Stimulated activated CD4-positive, alpha-beta T cell treated with anti-CD3 and anti-CD28 coated beads, TNF-alpha, amount 100 ng/mL, for 48 hours (primary cell): ENCODE measurements around the gene KCNQ2.

Experiments
- DNase-seq, 3 donors: peaks; one replicate each; pipeline ENCODE4 v3.0.0-alpha.2; 2020; ENCODE audit warnings: low read depth in 3 of 3

KCNQ2 gene

DNA sequence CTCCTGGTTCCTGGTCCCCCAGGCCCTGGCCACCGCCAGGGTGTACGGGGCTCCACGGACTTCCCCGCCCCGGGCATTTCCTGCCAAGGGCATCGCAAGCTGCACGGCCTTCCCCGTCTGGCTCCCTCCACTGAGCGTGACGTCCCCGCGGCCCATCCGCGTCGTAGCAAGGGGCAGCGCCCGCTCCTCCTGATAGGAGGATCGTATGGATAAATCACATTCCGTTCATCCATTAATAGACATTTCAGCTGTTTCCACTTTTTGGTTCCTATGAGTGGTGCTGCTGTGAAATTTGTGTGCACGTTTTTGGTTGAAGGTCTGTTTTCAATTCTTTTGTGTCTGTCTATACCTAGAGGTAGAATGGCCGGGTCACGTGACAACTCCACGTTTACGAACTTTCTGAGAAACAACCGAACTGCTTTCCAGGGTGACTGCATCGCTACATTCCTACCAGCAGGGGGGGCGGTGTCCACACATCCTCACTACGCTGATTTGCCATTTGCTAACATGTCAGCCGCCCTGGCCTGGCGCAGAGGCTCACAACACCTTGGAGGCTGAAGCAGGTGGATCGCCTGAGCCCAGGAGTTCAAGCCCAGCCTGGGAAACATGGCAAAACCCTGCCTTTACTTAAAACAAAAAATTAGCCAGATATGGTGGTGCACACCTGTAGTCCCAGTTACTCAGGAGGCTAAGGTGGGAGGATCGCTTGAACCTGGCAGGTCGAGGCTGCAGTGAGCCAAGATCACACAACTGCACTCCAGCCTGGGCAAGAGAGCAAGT is 37.7 kb downstream of the KCNQ2 start:
- peak; percentile 72 to 79 (median 73) for DNase-seq

DNA sequence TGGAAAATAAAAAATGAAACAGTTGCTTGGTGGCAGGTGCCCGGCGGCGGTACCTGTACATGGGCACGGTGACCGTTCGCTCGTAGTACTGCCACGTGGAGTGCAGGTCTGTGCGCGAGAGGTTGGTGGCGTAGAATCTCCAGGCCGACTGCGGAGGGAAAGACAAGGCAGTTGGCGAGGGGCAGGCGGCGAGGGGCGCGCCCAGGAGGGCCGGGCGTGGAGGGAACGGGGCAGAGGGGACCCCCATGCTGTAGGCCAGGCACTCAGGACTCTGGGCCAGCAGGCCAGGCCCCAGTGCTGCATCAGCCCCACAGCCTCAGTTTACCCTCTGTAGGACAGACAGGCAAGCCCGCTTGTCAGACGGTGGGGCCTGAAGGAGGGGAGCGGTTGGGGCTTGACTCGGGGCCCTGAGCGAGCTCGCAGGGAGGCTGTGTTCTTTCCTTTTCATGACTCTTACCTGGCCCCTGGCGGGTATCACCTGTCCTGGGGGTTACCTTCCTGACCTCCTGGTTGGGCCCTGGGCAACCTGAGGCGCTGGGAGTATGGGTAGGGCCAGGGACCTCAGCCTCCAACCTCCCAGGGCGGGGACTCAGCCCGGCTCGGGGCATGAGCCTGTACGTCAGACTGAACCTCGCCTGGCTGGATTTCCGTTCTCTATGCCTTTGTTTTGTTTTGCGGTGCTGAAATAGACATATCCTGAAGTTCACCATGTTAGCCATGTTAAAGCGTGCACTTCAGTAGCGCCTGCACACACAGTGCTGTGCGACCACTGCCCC is 38.5 kb downstream of the KCNQ2 start:
- DNase-seq: no peak

DNA sequence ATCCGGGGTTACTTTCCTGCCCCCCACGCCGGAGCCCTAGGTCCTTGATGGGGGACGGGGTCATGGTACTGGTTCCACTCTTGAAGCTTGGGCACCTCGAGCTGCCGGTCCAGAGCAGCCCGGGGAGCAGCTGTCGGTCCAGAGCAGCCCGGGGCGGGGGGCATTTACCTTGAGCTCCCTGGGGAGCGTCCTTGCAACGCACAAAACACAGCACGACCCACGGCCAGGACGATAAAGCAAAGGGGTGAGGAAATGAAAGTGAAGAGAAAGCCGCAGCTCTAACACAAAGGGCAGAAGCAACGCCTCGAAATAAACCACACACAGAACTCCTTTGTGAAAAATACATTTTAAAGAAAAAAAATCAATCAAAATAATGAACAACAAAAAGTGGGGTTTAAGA is 39.1 kb downstream of the KCNQ2 start:
- DNase-seq: no peak

DNA sequence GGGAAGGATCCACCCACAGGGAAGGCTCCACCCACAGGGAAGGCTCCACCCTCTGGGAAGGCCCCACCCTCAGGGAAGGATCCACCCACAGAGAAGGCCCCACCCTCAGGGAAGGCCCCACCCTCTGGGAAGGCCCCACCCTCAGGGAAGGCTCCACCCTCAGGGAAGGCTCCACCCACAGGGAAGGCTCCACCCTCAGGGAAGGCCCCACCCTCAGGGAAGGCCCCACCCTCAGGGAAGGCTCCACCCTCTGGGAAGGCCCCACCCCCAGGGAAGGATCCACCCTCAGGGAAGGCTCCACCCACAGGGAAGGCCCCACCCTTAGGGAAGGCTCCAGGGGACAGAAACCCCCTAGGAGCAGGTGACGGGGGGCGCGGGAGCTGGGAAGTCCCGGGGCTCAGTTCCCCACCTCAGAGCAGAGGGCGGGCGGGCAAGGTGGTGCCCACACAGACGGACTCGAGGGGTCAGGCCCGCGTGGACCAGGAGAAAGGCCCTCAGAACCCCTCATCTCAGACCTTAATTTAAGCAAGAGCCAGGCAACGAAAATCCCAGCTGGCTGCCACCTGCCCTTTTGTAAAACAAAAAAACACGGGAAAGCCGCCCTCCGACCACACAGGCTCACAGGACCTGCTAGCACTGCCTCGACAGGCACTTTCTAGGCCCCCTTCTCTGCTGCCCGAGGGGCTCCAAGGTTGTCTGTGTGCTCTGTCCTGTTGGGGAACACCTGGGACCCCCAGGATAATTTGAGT is 39.7 kb downstream of the KCNQ2 start:
- no peak for DNase-seq

DNA sequence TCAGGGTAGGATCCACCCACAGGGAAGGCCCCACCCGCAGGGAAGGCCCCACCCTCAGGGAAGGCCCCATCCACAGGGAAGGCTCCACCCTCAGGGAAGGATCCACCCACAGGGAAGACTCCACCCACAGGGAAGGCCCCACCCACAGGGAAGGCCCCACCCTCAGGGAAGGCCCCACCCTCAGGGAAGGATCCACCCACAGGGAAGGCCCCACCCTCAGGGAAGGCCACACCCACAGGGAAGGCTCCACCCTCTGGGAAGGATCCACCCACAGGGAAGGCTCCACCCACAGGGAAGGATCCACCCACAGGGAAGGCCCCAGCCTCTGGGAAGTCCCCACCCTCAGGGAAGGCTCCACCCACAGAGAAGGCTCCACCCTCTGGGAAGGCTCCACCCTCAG is 40.5 kb downstream of the KCNQ2 start:
- DNase-seq: no peak

DNA sequence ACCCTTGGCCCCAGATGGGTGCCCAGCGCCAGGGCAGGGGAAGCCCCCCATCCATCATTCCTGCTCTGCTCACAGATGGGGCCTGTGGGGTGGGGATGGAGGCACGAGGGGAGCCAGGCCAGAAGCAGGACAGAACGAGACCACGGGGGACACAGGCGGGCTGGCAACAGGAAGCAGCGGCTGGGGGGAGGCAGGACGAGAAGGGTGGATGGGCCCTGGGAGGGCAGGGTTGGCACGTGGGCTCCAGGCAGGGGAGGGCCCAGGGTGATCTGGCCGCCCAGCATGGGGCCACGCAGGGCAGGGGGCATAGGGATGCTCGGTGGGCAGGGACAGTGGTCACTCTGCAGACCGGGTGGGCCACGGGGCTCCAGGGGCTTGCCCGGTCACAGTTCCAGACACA is 41.6 kb downstream of the KCNQ2 start:
- no peak for DNase-seq

DNA sequence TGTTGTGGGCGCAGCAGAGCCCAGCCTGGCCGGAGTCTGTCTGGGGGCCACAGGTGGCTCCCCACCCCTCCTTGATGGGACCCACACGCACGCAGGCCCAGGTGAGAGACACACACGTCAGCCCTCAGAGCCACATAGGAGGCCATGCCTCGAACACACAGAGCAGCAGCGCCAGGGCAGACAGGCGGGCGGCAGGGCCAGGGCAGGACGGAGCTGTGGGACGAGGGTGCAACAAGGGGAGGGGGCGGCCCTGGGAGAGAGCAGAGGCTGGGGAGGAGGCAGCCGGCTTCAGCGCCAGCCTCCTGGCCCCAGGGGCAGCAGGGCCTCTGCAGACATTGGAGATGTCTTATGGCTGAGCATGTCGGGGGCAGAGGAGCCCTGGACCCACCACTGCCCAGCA is 42.5 kb downstream of the KCNQ2 start:
- no peak for DNase-seq

DNA sequence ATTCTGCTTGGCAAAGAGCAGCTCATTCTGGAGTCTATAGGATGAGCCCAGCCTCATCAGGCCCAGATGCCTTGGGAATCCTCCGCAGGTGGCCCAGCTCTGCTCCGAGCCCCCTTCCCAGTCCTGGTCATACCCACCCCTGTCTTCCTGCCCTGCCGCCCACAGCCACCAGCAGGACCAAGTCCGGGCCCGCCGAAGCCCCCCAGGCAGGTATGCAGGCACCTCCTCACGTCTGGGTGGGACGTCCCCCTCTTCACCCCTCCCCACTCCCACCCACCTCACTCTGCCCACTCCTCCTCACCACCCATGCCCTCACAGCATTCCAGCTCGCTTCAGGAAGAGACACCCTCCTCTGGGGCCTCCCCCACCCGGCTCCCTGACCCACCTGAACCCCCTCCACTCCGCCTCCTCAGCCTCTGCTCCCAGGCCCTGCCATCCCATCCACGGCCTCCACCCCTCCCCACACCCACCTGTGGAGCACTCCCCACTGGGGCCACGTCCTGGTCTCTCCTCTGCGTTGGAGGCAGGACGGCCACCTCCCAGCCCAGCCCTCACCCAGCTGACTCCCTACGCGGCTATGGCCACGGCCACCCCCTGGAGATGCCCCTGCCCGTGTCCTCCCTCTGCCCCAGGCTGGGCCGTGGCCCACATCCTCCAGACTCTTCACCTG is 43.4 kb downstream of the KCNQ2 start:
- DNase-seq: no peak

DNA sequence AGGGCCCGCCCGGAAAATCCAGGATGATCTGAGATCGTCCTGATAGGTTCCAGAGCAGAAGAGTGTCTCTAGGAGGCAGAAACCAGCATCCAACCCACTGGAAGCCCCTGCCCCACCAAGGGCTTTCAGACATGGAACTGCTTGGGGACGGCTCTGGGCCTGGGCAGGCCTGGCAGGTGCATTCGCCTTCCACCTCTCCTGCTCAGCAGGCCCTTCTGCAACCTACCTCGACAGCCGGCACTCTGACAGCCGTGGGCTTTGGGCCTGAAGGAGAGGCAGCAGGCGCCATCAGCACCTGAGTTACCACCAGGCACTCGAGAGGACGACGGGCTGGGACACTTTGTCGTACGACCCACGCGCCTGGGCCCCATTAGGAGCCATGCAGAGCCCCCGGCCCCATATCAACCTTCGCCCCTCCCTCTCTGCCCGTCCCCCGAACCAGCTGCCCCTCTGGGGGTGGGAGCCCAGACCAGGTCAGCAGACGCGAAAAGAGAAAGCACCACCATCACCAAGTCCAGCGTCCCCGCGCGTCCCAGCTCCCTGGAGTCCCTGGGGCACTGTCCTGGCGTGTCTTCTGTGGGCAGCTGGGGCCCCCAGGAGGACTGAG is 44.6 kb downstream of the KCNQ2 start:
- no peak for DNase-seq

DNA sequence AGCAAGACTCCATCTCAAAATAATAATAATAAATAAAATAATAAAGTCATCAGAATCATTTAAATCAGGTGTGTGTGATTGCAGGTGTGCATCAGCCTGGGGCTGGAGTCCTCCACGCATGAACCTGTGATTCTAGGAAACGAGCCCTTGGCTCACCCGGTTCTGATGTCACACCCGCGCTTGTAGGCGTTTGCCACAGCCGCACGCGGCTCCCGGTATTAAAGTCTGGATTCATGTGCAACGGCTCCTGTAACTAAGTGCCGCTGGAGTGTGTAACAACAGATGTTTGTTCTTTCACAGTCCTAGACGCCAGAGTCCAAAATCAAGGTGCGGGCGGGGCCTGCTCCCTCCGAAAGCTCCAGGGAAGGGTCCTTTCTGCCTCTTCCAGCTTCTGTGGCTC is 45.2 kb downstream of the KCNQ2 start:
- no peak for DNase-seq

DNA sequence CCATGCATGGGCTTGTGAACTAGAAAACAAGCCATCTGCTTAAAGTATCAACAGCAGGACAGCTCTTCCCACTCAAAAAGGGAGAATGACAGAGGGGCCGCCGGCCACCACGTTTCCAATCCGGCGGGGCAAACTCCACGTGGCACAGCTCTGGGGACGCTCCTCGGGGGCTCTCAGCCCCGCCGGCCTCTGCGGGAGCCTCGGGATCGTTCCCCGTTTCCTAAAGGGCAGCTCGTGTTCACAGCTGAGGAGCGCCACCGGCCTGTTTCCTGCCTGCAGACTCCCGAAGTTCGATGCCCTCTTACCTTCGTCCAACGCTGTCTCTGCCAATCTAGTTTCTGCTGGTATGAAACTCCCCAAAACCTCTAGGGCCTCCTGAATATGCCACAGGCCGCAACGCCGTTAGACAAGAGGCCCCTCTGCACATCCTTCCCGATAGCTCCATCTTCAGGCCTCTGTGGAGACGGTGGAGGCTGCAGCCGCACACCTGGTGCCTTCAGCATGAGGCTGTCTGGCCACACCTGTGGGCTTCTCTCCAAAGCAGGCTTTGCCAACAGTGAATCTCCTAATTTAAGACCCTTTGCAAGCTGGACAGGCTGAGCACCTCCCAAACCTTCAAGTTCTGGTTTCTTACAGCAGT is 46.5 kb downstream of the KCNQ2 start:
- no peak for DNase-seq

DNA sequence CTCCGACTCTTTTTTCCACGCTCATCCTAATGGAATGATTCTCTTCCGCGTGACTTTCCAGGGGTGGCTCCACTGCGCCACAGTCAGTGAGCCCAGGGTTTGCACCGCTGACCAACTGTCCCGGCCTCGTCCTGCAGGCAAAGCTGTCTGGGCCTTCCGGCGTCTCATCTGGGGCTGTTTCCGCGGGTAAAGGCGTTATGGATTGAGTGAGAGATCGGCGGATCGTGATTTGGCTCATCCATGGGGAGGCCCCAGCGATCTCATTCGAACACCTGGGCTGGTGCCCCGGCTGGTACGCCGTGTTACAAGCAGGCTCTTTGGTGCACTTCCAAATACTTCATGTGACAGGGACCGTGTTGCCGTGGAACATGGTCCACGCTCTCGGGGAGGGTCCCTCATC is 47.8 kb downstream of the KCNQ2 start:
- no peak for DNase-seq

DNA sequence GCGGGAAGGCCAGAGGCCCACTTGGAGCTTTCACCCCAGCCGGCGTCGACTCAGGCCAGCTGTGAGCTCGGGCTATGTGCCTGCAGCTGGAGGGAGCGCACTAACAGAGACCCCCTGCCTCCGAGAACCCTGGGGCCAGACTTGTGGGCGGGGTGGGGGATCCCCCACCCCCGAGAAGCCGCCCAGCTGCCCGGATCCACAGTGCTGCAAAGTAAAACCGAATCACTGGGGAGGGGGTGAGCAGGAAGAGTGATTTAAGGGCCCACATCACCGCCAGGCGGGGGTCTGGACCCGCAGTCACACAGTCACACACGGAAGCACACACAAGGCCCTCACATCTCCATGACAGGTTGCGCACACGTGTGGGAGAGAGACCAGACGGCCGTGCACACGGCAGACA is 48.7 kb downstream of the KCNQ2 start:
- no peak for DNase-seq

DNA sequence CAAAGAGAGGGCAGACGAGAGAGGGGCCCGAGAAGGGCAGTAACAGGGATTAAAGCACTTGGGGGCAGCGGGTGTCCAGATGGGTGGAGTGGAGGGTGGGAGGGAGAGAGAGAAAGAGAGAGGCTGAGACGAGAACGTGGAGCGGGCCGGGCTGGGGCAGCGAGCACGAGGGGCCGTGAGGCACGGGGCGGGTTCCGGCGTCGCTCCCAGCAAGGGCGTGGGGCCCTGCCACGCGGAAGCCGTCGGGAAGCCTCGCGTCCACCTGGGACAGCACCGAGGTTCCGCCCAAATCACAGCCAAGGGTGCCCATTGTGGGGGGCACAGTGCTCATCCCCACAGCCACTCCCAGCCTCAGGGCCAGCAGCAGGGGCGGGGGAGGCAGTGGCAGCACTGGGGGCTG is 49.8 kb downstream of the KCNQ2 start:
- DNase-seq: no peak

DNA sequence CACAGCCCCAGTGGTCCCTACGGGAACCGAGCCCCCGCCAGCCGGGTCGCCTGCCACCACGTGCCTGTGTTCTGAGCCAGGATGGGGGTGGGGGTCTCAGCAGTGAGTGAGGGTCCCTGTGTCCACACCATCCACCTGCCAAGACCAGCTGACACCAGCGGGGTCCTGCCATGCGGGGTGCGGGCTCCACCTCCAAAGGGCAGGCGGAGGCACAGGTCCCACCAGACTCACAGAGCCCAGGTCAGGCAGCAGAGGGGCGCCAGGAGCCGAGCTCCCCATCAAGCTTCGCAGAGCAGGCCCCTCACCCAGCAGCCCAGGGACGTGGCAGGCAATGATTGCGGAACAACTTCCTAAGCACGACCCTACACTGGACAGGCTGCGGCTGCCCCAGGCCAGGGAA is 50.5 kb downstream of the KCNQ2 start:
- no peak for DNase-seq

DNA sequence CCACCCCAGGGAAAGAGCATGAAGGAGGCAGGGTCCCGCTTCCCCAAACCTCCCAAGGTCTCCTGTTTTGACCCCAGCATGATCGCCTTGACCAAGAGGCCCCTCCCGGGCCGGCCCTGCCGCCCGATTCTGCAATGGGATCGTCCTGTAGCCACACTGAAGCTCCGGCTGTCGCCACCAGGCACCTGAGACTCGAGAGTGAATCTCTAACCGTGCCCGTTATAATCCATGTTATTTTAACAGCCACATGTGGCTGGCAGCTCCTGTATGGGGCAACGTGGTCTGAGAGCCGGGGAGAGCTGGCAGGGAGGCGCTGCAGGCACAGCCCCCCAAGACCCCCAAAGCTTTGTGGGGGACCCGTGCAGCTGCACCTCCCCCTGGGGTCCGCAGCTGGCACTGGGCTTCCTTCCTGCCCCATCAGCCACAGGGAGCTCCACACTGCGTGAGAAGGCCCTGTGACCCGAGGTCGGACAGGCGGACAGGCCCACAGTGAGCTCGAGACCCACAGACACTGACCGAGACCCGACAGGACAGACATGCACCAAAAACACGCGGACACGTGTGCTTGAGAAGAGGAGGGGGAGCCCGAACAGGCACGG is 51.3 kb downstream of the KCNQ2 start:
- no peak for DNase-seq

DNA sequence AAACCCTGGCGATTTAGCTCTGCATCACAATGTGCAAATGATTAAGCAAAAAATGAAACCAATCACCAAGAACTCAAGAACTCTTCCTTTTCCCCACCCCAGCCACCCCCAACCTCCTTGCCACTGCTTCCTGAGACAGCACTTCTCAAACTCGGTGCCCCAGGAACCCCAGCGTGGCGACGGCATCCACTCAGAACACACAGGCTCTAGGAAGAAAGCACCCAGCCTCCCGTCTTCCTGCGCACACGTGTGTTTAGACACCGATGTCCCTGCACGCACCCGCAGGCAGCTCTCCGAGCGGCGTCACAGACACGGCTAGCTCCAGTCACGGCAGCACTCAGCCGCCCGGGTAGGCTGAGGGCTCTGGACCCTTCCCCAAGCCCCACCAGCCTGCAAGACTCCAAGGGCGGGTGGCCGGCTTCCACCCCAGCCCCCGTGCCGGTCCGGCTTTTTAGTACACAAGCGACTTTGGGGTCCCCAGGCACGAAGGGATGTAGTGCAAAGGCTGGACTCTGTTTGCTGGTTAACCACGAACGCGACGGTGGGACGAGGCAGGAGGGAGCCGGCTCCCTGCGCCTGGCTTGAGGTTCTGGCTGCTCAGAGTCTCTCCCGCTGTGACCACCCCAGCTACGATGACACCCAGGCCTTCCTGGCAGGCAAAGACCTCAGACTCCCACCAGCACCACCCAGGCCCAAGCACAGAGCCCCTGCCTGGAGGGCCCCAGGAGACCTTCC is 51.9 kb downstream of the KCNQ2 start:
- DNase-seq: no peak

DNA sequence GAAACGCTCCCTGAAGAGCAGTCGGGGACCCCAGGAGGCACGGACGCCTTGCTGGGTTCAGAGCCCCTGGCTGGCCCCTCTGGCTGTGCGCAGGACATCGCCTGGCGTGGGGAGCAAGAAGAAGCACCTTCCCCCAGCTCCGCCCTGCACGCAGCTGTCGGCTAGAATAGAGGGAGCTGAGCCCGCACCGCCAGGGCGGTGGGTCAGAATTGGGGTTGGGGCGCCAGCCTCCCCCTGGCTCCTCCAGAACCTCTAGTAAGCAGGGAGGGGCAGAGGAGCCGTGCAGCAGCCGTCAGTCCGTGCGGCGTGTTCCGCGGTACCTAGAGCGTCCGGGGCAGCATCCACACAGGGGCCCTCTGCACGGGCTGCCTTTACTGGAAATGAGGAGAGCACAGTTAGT is 53.2 kb downstream of the KCNQ2 start:
- no peak for DNase-seq

DNA sequence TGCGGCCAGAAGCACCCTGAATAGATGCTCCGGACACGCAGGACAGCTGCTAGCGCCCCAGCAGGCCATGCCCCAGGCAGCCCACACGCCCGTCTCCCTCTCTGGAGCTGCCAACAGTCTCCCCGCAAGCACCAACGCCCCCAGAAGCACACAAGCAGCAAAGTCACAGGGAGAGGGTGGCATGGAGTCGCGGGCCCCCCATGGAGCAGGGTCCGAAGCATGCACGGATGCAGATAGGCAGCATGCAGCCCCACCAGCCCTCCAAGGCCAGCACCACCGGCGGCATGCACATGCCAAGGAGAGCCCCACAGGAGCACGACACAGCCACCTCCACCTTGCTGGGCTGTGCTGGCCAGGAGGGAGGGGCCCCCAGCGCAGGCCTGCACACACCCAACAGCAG is 53.8 kb downstream of the KCNQ2 start:
- no peak for DNase-seq

DNA sequence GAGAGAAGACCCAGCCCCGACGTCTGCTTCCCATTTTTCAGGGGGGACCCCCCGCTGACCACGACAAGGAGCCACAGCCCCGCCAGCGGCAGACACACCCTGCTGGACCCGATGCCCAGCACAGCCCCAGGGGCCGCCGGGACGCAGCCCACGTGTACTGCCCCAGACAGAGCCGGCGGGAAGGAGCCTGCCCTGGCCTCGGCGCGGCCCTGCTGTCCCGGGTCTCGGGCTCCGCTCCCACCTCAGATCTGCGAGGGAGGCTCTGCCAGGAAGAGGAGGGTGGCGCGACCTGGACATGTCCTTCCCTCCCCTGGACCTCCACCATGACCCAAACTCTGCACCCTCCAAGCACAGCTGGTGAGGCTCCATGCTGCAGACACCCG is 54.7 kb downstream of the KCNQ2 start:
- no peak for DNase-seq
